ENCODE measurements around the gene HHAT.

DNA sequence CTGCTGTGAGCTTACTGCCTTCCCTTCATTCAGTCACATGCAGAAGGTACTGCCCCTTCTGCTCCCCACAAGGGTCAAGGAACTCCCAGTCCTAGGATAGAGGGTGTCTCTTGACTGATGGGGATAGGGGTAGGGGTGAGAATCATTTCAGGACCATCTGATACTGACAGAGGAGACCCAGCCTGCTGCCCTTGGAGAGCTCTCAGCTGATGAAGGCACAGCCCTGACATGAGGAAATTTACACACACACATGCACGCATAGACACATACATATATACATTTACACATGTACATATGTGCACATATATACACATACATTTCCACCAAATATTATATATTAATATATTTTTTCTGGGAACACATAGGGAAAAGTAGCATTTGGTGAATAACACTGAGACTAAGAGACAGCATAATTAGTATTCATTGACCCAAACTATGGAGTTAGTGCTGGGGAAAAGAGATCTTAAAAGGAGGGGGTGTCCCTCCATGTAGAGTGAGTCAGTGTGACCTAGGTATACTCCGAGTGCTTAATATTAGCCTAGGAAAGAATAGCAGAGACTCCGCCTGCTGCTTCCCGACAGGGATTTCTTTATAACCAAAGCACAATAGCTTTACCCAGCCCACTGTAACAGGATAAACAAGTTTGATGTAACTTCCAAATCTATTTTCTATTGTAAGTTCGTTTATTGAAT lies 27.6 kb upstream of the HHAT start:
- TF ChIP-seq, protein P1, sequence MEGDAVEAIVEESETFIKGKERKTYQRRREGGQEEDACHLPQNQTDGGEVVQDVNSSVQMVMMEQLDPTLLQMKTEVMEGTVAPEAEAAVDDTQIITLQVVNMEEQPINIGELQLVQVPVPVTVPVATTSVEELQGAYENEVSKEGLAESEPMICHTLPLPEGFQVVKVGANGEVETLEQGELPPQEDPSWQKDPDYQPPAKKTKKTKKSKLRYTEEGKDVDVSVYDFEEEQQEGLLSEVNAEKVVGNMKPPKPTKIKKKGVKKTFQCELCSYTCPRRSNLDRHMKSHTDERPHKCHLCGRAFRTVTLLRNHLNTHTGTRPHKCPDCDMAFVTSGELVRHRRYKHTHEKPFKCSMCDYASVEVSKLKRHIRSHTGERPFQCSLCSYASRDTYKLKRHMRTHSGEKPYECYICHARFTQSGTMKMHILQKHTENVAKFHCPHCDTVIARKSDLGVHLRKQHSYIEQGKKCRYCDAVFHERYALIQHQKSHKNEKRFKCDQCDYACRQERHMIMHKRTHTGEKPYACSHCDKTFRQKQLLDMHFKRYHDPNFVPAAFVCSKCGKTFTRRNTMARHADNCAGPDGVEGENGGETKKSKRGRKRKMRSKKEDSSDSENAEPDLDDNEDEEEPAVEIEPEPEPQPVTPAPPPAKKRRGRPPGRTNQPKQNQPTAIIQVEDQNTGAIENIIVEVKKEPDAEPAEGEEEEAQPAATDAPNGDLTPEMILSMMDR (IDR thresholded peaks at IDR 0.05): no peak
- TF ChIP-seq ZFX (IDR thresholded peaks at IDR 0.05; ENCODE audit: borderline replicate concordance): no peak

All from 22Rv1 (cell line).